ENCODE data around the gene SLC25A11. TPM values are rescaled to one million over a fixed set of nuclear protein-coding genes. Genes with fewer than 3 reads are reported as not detected.

The SLC25A11 gene
- total and polyA plus RNA-seq, 8 donors: 25.2 to 73.5 (median 42.1) TPM

DNA sequence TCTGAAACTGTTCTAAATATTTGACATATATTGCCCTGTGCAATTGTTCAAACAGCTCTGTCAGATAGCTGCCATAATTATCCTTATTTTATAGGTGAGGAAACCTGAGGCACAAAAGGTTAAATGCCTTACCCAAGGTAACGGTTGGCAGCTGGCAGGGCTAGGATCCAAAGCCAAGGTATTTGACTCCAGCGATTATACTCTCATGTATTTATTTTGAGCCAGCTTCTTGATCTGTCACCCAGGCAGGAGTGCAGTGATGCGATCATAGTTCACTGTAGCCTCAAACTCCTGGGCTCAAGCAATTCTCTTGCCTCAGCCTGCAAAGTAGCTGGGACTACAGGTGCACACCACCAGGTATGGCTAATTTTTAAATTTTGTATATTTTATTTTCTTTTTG is 18.3 kb upstream of the SLC25A11 start:
- no peak for DNase-seq
- Histone ChIP-seq H3K27ac (no peak overlapping the region), H3K27me3 (no peaks in the 10 kb centered on the region), H3K9me3 (no peaks in the 10 kb centered on the region), H3K4me3 (no peak overlapping the region), H3K36me3 (peaks cover 13 to 44% (median 36%) of the 10 kb centered on the region in 4 donors), H3K4me1 (no peaks in the 10 kb centered on the region)
- TF ChIP-seq EP300 (IDR thresholded peaks at IDR 0.05) (no peak), POLR2AphosphoS5 (IDR thresholded peaks at IDR 0.05) (no peak), POLR2A (IDR thresholded peaks at IDR 0.05) (no peak)
- TF ChIP-seq, protein P1, sequence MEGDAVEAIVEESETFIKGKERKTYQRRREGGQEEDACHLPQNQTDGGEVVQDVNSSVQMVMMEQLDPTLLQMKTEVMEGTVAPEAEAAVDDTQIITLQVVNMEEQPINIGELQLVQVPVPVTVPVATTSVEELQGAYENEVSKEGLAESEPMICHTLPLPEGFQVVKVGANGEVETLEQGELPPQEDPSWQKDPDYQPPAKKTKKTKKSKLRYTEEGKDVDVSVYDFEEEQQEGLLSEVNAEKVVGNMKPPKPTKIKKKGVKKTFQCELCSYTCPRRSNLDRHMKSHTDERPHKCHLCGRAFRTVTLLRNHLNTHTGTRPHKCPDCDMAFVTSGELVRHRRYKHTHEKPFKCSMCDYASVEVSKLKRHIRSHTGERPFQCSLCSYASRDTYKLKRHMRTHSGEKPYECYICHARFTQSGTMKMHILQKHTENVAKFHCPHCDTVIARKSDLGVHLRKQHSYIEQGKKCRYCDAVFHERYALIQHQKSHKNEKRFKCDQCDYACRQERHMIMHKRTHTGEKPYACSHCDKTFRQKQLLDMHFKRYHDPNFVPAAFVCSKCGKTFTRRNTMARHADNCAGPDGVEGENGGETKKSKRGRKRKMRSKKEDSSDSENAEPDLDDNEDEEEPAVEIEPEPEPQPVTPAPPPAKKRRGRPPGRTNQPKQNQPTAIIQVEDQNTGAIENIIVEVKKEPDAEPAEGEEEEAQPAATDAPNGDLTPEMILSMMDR (IDR thresholded peaks at IDR 0.05): no peak
- intact Hi-C loops (cut with DNase I; ENCODE audit: low total_unique reads): no loop called here
- WGBS, 5 donors: 52 to 70% (median 60%) methylated on average over 3 of the region's 3 CpGs

DNA sequence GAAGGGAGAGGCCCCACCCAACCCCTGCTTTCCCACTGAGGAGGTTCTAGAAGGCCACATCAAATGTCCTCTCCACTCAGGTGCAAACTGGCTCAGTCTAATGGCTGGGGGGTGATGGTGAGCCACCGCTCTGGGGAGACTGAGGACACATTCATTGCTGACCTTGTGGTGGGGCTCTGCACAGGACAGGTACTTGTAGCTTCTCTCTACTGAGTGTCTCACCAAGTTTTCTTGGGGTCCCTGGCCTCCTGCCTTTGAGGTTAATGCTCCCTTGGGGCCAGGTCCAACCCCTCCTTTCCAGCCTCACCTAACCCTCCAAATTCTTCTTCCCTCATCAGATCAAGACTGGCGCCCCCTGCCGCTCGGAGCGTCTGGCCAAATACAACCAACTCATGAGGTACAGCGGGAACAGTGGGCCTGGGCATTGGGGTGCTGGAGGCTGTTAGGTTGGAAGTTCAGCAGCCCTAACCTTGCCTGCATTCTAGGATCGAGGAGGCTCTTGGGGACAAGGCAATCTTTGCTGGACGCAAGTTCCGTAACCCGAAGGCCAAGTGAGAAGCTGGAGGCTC is 16.7 kb upstream of the SLC25A11 start:
- H3K27me3 ChIP-seq: no peaks in the 10 kb centered on the region
- intact Hi-C loops (cut with DNase I; ENCODE audit: low total_unique reads): no loop called here
- WGBS, 5 donors: 77 to 85% (median 82%) methylated on average over 10 of the region's 10 CpGs

DNA sequence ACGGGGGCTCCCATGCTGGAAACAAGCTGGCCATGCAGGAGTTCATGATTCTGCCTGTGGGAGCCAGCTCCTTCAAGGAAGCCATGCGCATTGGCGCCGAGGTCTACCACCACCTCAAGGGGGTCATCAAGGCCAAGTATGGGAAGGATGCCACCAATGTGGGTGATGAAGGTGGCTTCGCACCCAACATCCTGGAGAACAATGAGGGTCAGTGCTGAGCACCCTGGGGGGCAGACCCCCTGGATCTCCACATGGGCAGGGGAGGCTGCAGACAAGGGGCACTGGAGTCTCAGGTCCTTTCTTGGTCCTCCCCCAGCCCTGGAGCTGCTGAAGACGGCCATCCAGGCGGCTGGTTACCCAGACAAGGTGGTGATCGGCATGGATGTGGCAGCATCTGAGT is 15.2 kb upstream of the SLC25A11 start:
- intact Hi-C loops (cut with DNase I; ENCODE audit: low total_unique reads): no loop called here
- Histone ChIP-seq H3K4me1 (peaks cover 8 to 18% (median 14%) of the 10 kb centered on the region in 4 donors), H3K36me3 (peaks cover 10 to 29% (median 22%) of the 10 kb centered on the region in 4 donors), H3K27ac (no peak overlapping the region), H3K27me3 (no peaks in the 10 kb centered on the region), H3K9me3 (no peaks in the 10 kb centered on the region), H3K4me3 (no peak overlapping the region)
- no peak for TF ChIP-seq POLR2AphosphoS5 (IDR thresholded peaks at IDR 0.05)
- TF ChIP-seq, protein P1 (IDR thresholded peaks at IDR 0.05): no peak
- no peak for TF ChIP-seq POLR2A (IDR thresholded peaks at IDR 0.05)
- no peak for TF ChIP-seq EP300 (IDR thresholded peaks at IDR 0.05)
- WGBS, 5 donors: 95 to 100% (median 97%) methylated on average over 6 to 8 of the region's 8 CpGs
- DNase-seq: no peak

More for the DNA sequence above, 16.7 kb upstream of the SLC25A11 start:
- no peak for TF ChIP-seq POLR2AphosphoS5 (IDR thresholded peaks at IDR 0.05)
- no peak for TF ChIP-seq EP300 (IDR thresholded peaks at IDR 0.05)
- TF ChIP-seq POLR2A (IDR thresholded peaks at IDR 0.05): no peak
- TF ChIP-seq, protein P1 (IDR thresholded peaks at IDR 0.05): peak in 1 of 7 experiments; percentile 15
- Histone ChIP-seq H3K36me3 (peaks cover 13 to 44% (median 36%) of the 10 kb centered on the region in 4 donors), H3K9me3 (no peaks in the 10 kb centered on the region), H3K4me1 (peaks cover 0 to 4% (median 1%) of the 10 kb centered on the region in 4 donors), H3K4me3 (no peak overlapping the region), H3K27ac (no peak overlapping the region)
- peak in 1 of 2 donors; percentile 46 for DNase-seq

DNA sequence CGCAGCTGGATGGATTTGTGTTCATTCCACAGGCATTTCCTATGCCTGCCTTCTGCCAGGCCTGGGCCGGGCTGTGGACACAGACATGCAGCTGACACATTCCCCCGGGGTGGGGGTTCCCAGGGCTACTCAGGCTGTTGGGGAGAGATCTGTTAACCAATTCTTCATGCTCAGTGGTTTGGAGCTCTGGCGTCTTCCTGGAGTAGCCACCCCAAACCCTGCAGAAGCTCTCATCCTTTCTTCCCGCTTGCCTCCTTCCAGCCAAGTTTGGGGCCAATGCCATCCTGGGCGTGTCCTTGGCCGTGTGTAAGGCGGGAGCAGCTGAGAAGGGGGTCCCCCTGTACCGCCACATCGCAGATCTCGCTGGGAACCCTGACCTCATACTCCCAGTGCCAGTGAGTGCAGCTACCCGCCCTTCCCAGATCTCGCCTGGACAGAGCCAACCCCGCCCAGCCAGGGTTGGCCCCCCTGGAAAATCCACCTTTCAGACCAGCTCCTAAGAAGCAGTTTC is 13.7 kb upstream of the SLC25A11 start:
- no peaks in the 10 kb centered on the region for H3K9me3 ChIP-seq
- peak in 1 of 2 donors; percentile 62 for DNase-seq
- 51 to 59% (median 53%) methylated on average over 13 to 14 of the region's 14 CpGs for WGBS, 5 donors
- no peak overlapping the region for H3K27ac ChIP-seq
- peaks cover 0 to 13% (median 7%) of the 10 kb centered on the region in 4 donors for H3K36me3 ChIP-seq
- intact Hi-C loops (cut with DNase I; ENCODE audit: low total_unique reads): no loop called here
- no peak overlapping the region for H3K4me3 ChIP-seq
- H3K4me1 ChIP-seq: peaks cover 12 to 29% (median 20%) of the 10 kb centered on the region in 4 donors
- no peaks in the 10 kb centered on the region for H3K27me3 ChIP-seq
- TF ChIP-seq, protein P1 (IDR thresholded peaks at IDR 0.05): no peak
- TF ChIP-seq POLR2A (IDR thresholded peaks at IDR 0.05) (no peak), EP300 (IDR thresholded peaks at IDR 0.05) (no peak), POLR2AphosphoS5 (IDR thresholded peaks at IDR 0.05) (no peak)

All from stomach (tissue), 9 donors.